Measurements from ENCODE around the gene CTDSPL2. TPM values are rescaled to one million over a fixed set of nuclear protein-coding genes. Genes with fewer than 3 reads are reported as not detected.

CTDSPL2 gene
- total RNA-seq, 1 donor from 2014 or later, result 19.0 TPM

- intact Hi-C loops (cut with DNase I), result no loop called here
- no peak for DNase-seq (ENCODE audit: low spot score)
Observed at GRCh38 chr15:44570361-44570760, 142.9 kb downstream of the CTDSPL2 start.

- DNase-seq (ENCODE audit: low spot score), result no peak
- intact Hi-C loops (cut with DNase I), result no loop called here
Observed at GRCh38 chr15:44573386-44573785, 146.0 kb downstream of the CTDSPL2 start.

GRCh38 chr15:44574734-44575133 is 147.3 kb downstream of the CTDSPL2 start:
- intact Hi-C loops (cut with DNase I), result no loop called here
- DNase-seq (ENCODE audit: low spot score), result no peak

Other genes starting within 250 kb of the CTDSPL2 start
- 69.1 TPM for gene FRMD5, start 232.4 kb upstream of the CTDSPL2 start, total RNA-seq
- 36.8 TPM for gene GOLM2, start 138.9 kb upstream of the CTDSPL2 start, total RNA-seq
- 78.4 TPM for gene EIF3J, start 109.5 kb downstream of the CTDSPL2 start, total RNA-seq
- gene SPG11, start 236.0 kb downstream of the CTDSPL2 start, total RNA-seq, result 49.2 TPM

Measured in cardiac septum (tissue), 1 donor.